Measurements from ENCODE around the gene CNTN1.

CNTN1 gene

GRCh38 chr12:40970320-40970907, 278.2 kb downstream of the CNTN1 start:
- TF ChIP-seq GATA2 (IDR thresholded peaks at IDR 0.05; ENCODE audit: low read depth, low read length) (no peak), GATA3 (IDR thresholded peaks at IDR 0.05; ENCODE audit: low read depth, low read length) (no peak)

- TF ChIP-seq GATA2 (IDR thresholded peaks at IDR 0.05; ENCODE audit: low read depth, low read length), result no peak
- no peak for TF ChIP-seq GATA3 (IDR thresholded peaks at IDR 0.05; ENCODE audit: low read depth, low read length)
These were observed 279.7 kb downstream of the CNTN1 start for GRCh38 chr12:40971911-40972310.

GRCh38 chr12:40976546-40976945, 284.3 kb downstream of the CNTN1 start:
- TF ChIP-seq GATA2 (IDR thresholded peaks at IDR 0.05; ENCODE audit: low read depth, low read length) (no peak), GATA3 (IDR thresholded peaks at IDR 0.05; ENCODE audit: low read depth, low read length) (no peak)

- no peak for TF ChIP-seq GATA2 (IDR thresholded peaks at IDR 0.05; ENCODE audit: low read depth, low read length)
- no peak for TF ChIP-seq GATA3 (IDR thresholded peaks at IDR 0.05; ENCODE audit: low read depth, low read length)
These were observed 288.3 kb downstream of the CNTN1 start for GRCh38 chr12:40980427-40980961.

- TF ChIP-seq GATA2 (IDR thresholded peaks at IDR 0.05; ENCODE audit: low read depth, low read length) (no peak), GATA3 (IDR thresholded peaks at IDR 0.05; ENCODE audit: low read depth, low read length) (no peak)
These were observed 293.8 kb downstream of the CNTN1 start for GRCh38 chr12:40986001-40986400.

- no peak for TF ChIP-seq GATA2 (IDR thresholded peaks at IDR 0.05; ENCODE audit: low read depth, low read length)
- TF ChIP-seq GATA3 (IDR thresholded peaks at IDR 0.05; ENCODE audit: low read depth, low read length), result no peak
These were observed 296.1 kb downstream of the CNTN1 start for GRCh38 chr12:40988355-40988754.

GRCh38 chr12:40988824-40989223, 296.6 kb downstream of the CNTN1 start:
- TF ChIP-seq GATA2 (IDR thresholded peaks at IDR 0.05; ENCODE audit: low read depth, low read length) (no peak), GATA3 (IDR thresholded peaks at IDR 0.05; ENCODE audit: low read depth, low read length) (no peak)

GRCh38 chr12:40989785-40990184, 297.5 kb downstream of the CNTN1 start:
- TF ChIP-seq GATA2 (IDR thresholded peaks at IDR 0.05; ENCODE audit: low read depth, low read length), result no peak
- no peak for TF ChIP-seq GATA3 (IDR thresholded peaks at IDR 0.05; ENCODE audit: low read depth, low read length)

GRCh38 chr12:40992158-40992557, 299.9 kb downstream of the CNTN1 start:
- no peak for TF ChIP-seq GATA3 (IDR thresholded peaks at IDR 0.05; ENCODE audit: low read depth, low read length)
- no peak for TF ChIP-seq GATA2 (IDR thresholded peaks at IDR 0.05; ENCODE audit: low read depth, low read length)

- no peak for TF ChIP-seq GATA3 (IDR thresholded peaks at IDR 0.05; ENCODE audit: low read depth, low read length)
- TF ChIP-seq GATA2 (IDR thresholded peaks at IDR 0.05; ENCODE audit: low read depth, low read length), result no peak
These were observed 300.4 kb downstream of the CNTN1 start for GRCh38 chr12:40992674-40993073.

GRCh38 chr12:40993158-40993557, 300.9 kb downstream of the CNTN1 start:
- no peak for TF ChIP-seq GATA2 (IDR thresholded peaks at IDR 0.05; ENCODE audit: low read depth, low read length)
- no peak for TF ChIP-seq GATA3 (IDR thresholded peaks at IDR 0.05; ENCODE audit: low read depth, low read length)

- TF ChIP-seq GATA3 (IDR thresholded peaks at IDR 0.05; ENCODE audit: low read depth, low read length), result no peak
- no peak for TF ChIP-seq GATA2 (IDR thresholded peaks at IDR 0.05; ENCODE audit: low read depth, low read length)
These were observed 303.9 kb downstream of the CNTN1 start for GRCh38 chr12:40996091-40996490.

- no peak for TF ChIP-seq GATA2 (IDR thresholded peaks at IDR 0.05; ENCODE audit: low read depth, low read length)
- no peak for TF ChIP-seq GATA3 (IDR thresholded peaks at IDR 0.05; ENCODE audit: low read depth, low read length)
These were observed 307.0 kb downstream of the CNTN1 start for GRCh38 chr12:40999210-40999609.

GRCh38 chr12:41008472-41008871, 316.2 kb downstream of the CNTN1 start:
- no peak for TF ChIP-seq GATA2 (IDR thresholded peaks at IDR 0.05; ENCODE audit: low read depth, low read length)

GRCh38 chr12:41011939-41012338, 319.7 kb downstream of the CNTN1 start:
- TF ChIP-seq GATA2 (IDR thresholded peaks at IDR 0.05; ENCODE audit: low read depth, low read length), result no peak
- TF ChIP-seq GATA3 (IDR thresholded peaks at IDR 0.05; ENCODE audit: low read depth, low read length), result no peak

Measured in SH-SY5Y (cell line).